B cell (primary cell): ENCODE data around the gene SHQ1. TPM values are rescaled to one million over a fixed set of nuclear protein-coding genes. Genes with fewer than 3 reads are reported as not detected.

Source experiments
- ATAC-seq: fragments of 200-7000 bp; cut with Tn5 transposase; one replicate; pipeline ENCODE4 v1.10.0; 2021; ENCODE audit warnings: low read depth, mild to moderate bottlenecking, moderate number of reproducible peaks, moderate library complexity
- CTCF ChIA-PET: fragments of 350-600 bp; sonication (Branson Sonifier 250); formaldehyde crosslinking; loops from one replicate; lab custom pipeline; 2021; ENCODE audit warnings: antibody characterized with exemption, inconsistent platforms; lab: Charles Lee
- POLR2A ChIA-PET: fragments of 350-600 bp; sonication (Branson Sonifier 250); formaldehyde crosslinking; loops from one replicate; lab custom pipeline; 2021; ENCODE audit warnings: antibody characterized with exemption; lab: Charles Lee
- DNase-seq: peaks from one replicate; pipeline ENCODE4 v3.0.0; 2013
- H2AFZ ChIP-seq: 2 replicates; pipeline ENCODE4 v1.6.1; 2012; ENCODE audit warnings: mild to moderate bottlenecking, low read depth, low read length; ENCODE audit not compliant: insufficient read depth, poor library complexity, severe bottlenecking
- H3K27ac ChIP-seq, 2 donors: 1 replicate in 1 of 2; 2 replicates in 1 of 2; pipeline ENCODE4 v1.5.1; 2012 to 2013; ENCODE audit warnings: low read length in 2 of 2, mild to moderate bottlenecking in 2 of 2, moderate library complexity in 1 of 2
- H3K27me3 ChIP-seq, 4 experiments: fragments of 200-600 bp in 1 of 4; sonication (generic) in 1 of 4; replicated peaks in 1 of 4; 1 replicate in 2 of 4; 2 replicates in 2 of 4; pipeline versions ENCODE4 v1.6.1 to v1.7.0; 2013 to 2016; ENCODE audit warnings: low read length in 3 of 4, mild to moderate bottlenecking in 2 of 4, mixed read lengths in 1 of 4, moderate library complexity in 1 of 4; ENCODE audit not compliant: insufficient read depth in 4 of 4, control insufficient read depth in 3 of 4; ENCODE audit errors: control extremely low read depth in 1 of 4
- H3K36me3 ChIP-seq, 2 experiments: replicated peaks in 1 of 2; 1 replicate in 1 of 2; 2 replicates in 1 of 2; pipeline versions ENCODE4 v1.6.1 to v1.7.1; 2013; ENCODE audit warnings: low read length in 1 of 2; ENCODE audit not compliant: insufficient read depth in 2 of 2, control insufficient read depth in 1 of 2; ENCODE audit errors: control extremely low read depth in 1 of 2, extremely low read depth in 1 of 2
- H3K4me1 ChIP-seq, 2 donors: fragments of 200-600 bp in 1 of 2; sonication (generic) in 1 of 2; 1 replicate in 1 of 2; 2 replicates in 1 of 2; pipeline versions ENCODE4 v1.5.1 to v1.6.1; 2013 to 2017; ENCODE audit warnings: low read length in 2 of 2; ENCODE audit not compliant: control insufficient read depth in 2 of 2, insufficient read depth in 2 of 2
- H3K4me2 ChIP-seq: replicated peaks from 2 replicates; pipeline ENCODE3; 2012; ENCODE audit warnings: mild to moderate bottlenecking, low read depth, low read length; ENCODE audit not compliant: poor library complexity, severe bottlenecking
- H3K4me3 ChIP-seq, 5 experiments: fragments of 200-600 bp in 1 of 5; sonication (generic) in 1 of 5; 1 replicate in 3 of 5; 2 replicates in 2 of 5; pipeline versions ENCODE4 v1.5.1 to v1.7.0; 2011 to 2016; ENCODE audit warnings: low read length in 4 of 5, mild to moderate bottlenecking in 4 of 5, low read depth in 2 of 5, control low read depth in 1 of 5, moderate library complexity in 1 of 5; ENCODE audit not compliant: insufficient read depth in 1 of 5; ENCODE audit errors: control extremely low read depth in 1 of 5, extremely low read depth in 1 of 5
- H3K79me2 ChIP-seq: fragments of 200-600 bp; sonication (generic); one replicate; pipeline ENCODE4 v1.6.0; 2016; ENCODE audit warnings: low read length; ENCODE audit not compliant: control insufficient read depth, insufficient read depth
- H3K9ac ChIP-seq: fragments of 200-600 bp; sonication (generic); 2 replicates; pipeline ENCODE4 v1.6.1; 2017; ENCODE audit warnings: mild to moderate bottlenecking, low read length, moderate library complexity
- H3K9me3 ChIP-seq, 3 donors: one replicate each; pipeline versions ENCODE4 v1.6.1 to v1.7.1; 2013; ENCODE audit warnings: low read length in 2 of 3; ENCODE audit not compliant: control insufficient read depth in 2 of 3, insufficient read depth in 1 of 3; ENCODE audit errors: control extremely low read depth in 1 of 3
- H4K20me1 ChIP-seq: 2 replicates; pipeline ENCODE4 v1.6.0; 2012; ENCODE audit warnings: mild to moderate bottlenecking, low read length; ENCODE audit not compliant: insufficient read depth, control insufficient read depth, poor library complexity, severe bottlenecking
- H3K27ac Mint-ChIP-seq: one replicate; pipeline ENCODE4 v1.8.0; 2021; ENCODE audit warnings: mixed read lengths
- H3K27me3 Mint-ChIP-seq: one replicate; pipeline ENCODE4 v1.8.0; 2021; ENCODE audit warnings: mixed read lengths
- H3K4me1 Mint-ChIP-seq: one replicate; pipeline ENCODE4 v1.8.0; 2021; ENCODE audit warnings: mixed read lengths
- H3K4me3 Mint-ChIP-seq: one replicate; pipeline ENCODE4 v1.8.0; 2021; ENCODE audit warnings: mixed read lengths
- H3K9me3 Mint-ChIP-seq: one replicate; pipeline ENCODE4 v1.8.0; 2022; ENCODE audit warnings: mixed read lengths; ENCODE audit not compliant: insufficient read depth
- CTCF ChIP-seq: fragments of 200-600 bp; IDR thresholded peaks from one replicate; pipeline ENCODE4 v1.8.0; 2022; ENCODE audit warnings: antibody characterized with exemption, mild to moderate bottlenecking
- EZH2 ChIP-seq: IDR thresholded peaks from 2 replicates; pipeline ENCODE4 v1.6.1; 2012; ENCODE audit warnings: borderline replicate concordance, low read depth, mild to moderate bottlenecking, moderate library complexity, low read length; ENCODE audit not compliant: insufficient read depth, poor library complexity, severe bottlenecking
- WGBS: methylation state at CpG from one replicate; pipeline ENCODE4 v1.1.5; 2013; ENCODE audit warnings: missing lambda C conversion rate; ENCODE audit not compliant: insufficient coverage; 5-methylcytosine and 5-hydroxymethylcytosine counted together
- intact Hi-C: fragments of 100-400 bp; cut with micrococcal nuclease; formaldehyde crosslinking; loops from one replicate; pipeline ENCODE4 v1.10.0; 2022
- polyA plus RNA-seq: library from polyadenylated mRNA; depleted of rRNA; stranded (reverse); fragments of >200 nt; gene quantifications from 2 replicates; pipeline ENCODE4 v1.2.3, GENCODE V29; 2012
- total RNA-seq, 2 donors: library from RNA; stranded (reverse); fragments of 120-200 nt in 1 of 2; gene quantifications; 1 replicate in 1 of 2; 2 replicates in 1 of 2; pipeline versions ENCODE4 v1.2.3 to v1.2.4, GENCODE V29; 2013 to 2022

Gene SHQ1
- total and polyA plus RNA-seq, 2 donors (not counting 1 experiment from before 2014, with no cell fraction given) = 3.6 to 32.0 TPM

GRCh38 chr3:72725229-72725628 lies 123.0 kb downstream of the SHQ1 start:
- WGBS = 97% methylated on average over 6 of the region's 6 CpGs
- CTCF ChIA-PET = no interaction called here
- intact Hi-C loops = no loop called here

GRCh38 chr3:72724070-72724469 lies 124.2 kb downstream of the SHQ1 start:
- H3K4me1 ChIP-seq = no peaks in the 10 kb centered on the region
- POLR2A ChIA-PET = no interaction called here
- 96% methylated on average over 5 of the region's 10 CpGs for WGBS
- H3K4me2 ChIP-seq = no peak overlapping the region
- H3K27ac Mint-ChIP-seq = no peak overlapping the region
- H3K9ac ChIP-seq = no peak overlapping the region
- no peak overlapping the region for H2AFZ ChIP-seq
- H3K36me3 ChIP-seq = no peaks in the 10 kb centered on the region
- no peaks in the 10 kb centered on the region for H3K4me1 Mint-ChIP-seq
- no peaks in the 10 kb centered on the region for H3K9me3 Mint-ChIP-seq
- H3K27ac ChIP-seq = no peak overlapping the region
- no peak for ATAC-seq
- H3K27me3 Mint-ChIP-seq = peaks cover 12% of the 10 kb centered on the region
- intact Hi-C loops = no loop called here
- H3K4me3 Mint-ChIP-seq = no peak overlapping the region
- no peak overlapping the region for H3K4me3 ChIP-seq
- TF ChIP-seq CTCF = no peak
- no peak for TF ChIP-seq EZH2
- no peaks in the 10 kb centered on the region for H3K79me2 ChIP-seq
- H4K20me1 ChIP-seq = no peaks in the 10 kb centered on the region
- no peak for DNase-seq
- no peaks in the 10 kb centered on the region for H3K9me3 ChIP-seq
- CTCF ChIA-PET = no interaction called here
- peaks cover 0 to 12% (median 0%) of the 10 kb centered on the region in 4 experiments for H3K27me3 ChIP-seq

More at GRCh38 chr3:72725229-72725628, 123.0 kb downstream of the SHQ1 start:
- Mint-ChIP-seq H3K27me3 (peaks cover 13% of the 10 kb centered on the region), H3K4me1 (no peaks in the 10 kb centered on the region), H3K27ac (no peak overlapping the region), H3K4me3 (no peak overlapping the region), H3K9me3 (no peaks in the 10 kb centered on the region)
- ATAC-seq = no peak
- Histone ChIP-seq H3K4me1 (no peaks in the 10 kb centered on the region), H3K27ac (no peak overlapping the region), H2AFZ (no peak overlapping the region), H3K9me3 (no peaks in the 10 kb centered on the region), H3K27me3 (peaks cover 0 to 12% (median 0%) of the 10 kb centered on the region in 4 experiments), H3K36me3 (no peaks in the 10 kb centered on the region), H3K4me3 (no peak overlapping the region), H3K4me2 (no peak overlapping the region), H4K20me1 (no peaks in the 10 kb centered on the region), H3K79me2 (no peaks in the 10 kb centered on the region), H3K9ac (no peak overlapping the region)
- no peak for DNase-seq
- TF ChIP-seq CTCF (no peak), EZH2 (no peak)
- POLR2A ChIA-PET = no interaction called here
